NB4 (cell line): ENCODE results near the gene CCDC170.

Source experiments
- CTCF ChIP-seq: IDR thresholded peaks from one replicate; pipeline ENCODE4 v1.5.1; 2012; ENCODE audit warnings: low read depth, low read length
- POLR2A ChIP-seq: IDR thresholded peaks from 2 replicates; pipeline ENCODE4 v1.6.1; 2011; ENCODE audit warnings: mild to moderate bottlenecking; ENCODE audit not compliant: insufficient read length; ENCODE audit errors: extremely low read depth

GRCh38 chr6:151494235-151494935 is 568 bp downstream of the CCDC170 start:
- TF ChIP-seq CTCF: no peak
- TF ChIP-seq POLR2A: no peak
